Measurements from ENCODE around the gene RNU6-9. TPM values are rescaled to one million over a fixed set of nuclear protein-coding genes. Genes with fewer than 3 reads are reported as not detected.
"Not testable (repeated sequence)": the region's sequence is repeated elsewhere in the genome, so short reads cannot be mapped to it uniquely, and the experiment has no call there.

The RNU6-9 gene
- total RNA-seq, 1 donor from 2014 or later: not detected

- Histone ChIP-seq H3K4me3 (no peak overlapping the region), H3F3A (ENCODE audit: low read depth) (peaks cover 14% of the 10 kb centered on the region), H3K9ac (no peak overlapping the region), H3K9me3 (ENCODE audit: low read depth) (no peaks in the 10 kb centered on the region), H3K4me1 (no peaks in the 10 kb centered on the region), H3K27ac (no peak overlapping the region), H4K20me1 (ENCODE audit: low read depth) (peaks cover 6% of the 10 kb centered on the region), H2AFZ (replicated peaks) (no peak overlapping the region), H3K79me2 (ENCODE audit: low read depth) (peaks cover 15% of the 10 kb centered on the region), H3K4me2 (no peak overlapping the region), H3K27me3 (no peaks in the 10 kb centered on the region), H3K36me3 (no peaks in the 10 kb centered on the region)
- no peak for TF ChIP-seq CTCF (IDR thresholded peaks at IDR 0.05)
- no peak for TF ChIP-seq EZH2 (IDR thresholded peaks at IDR 0.05)
- TF ChIP-seq EZH2phosphoT487 (IDR thresholded peaks at IDR 0.05): no peak
- Mint-ChIP-seq H3K27ac (no peak overlapping the region), H3K27me3 (ENCODE audit: insufficient read depth, low read depth) (peaks cover 16% of the 10 kb centered on the region), H3K36me3 (peaks cover 7% of the 10 kb centered on the region), H3K4me1 (peaks cover 9% of the 10 kb centered on the region), H3K9me3 (no peaks in the 10 kb centered on the region), H3K4me3 (peak overlapping the region; percentile 60)
- no peak for DNase-seq (ENCODE audit: low spot score)
Measured at GRCh38 chr19:889662-890295, 3.5 kb upstream of the RNU6-9 start.

GRCh38 chr19:890831-891230, 2.5 kb upstream of the RNU6-9 start:
- H3K36me3 ChIP-seq: no peaks in the 10 kb centered on the region
- TF ChIP-seq EZH2phosphoT487 (IDR thresholded peaks at IDR 0.05) (no peak), EZH2 (IDR thresholded peaks at IDR 0.05) (no peak), CTCF (IDR thresholded peaks at IDR 0.05) (no peak)

GRCh38 chr19:891421-892200, 1.7 kb upstream of the RNU6-9 start:
- H3K4me3 ChIP-seq: peak overlapping the region; percentile 97
- H2AFZ ChIP-seq (replicated peaks); H3K27ac Mint-ChIP-seq; H3K4me1 Mint-ChIP-seq; H3K36me3 Mint-ChIP-seq; H3K9me3 ChIP-seq (ENCODE audit: low read depth); H3K9ac ChIP-seq; H3K36me3 ChIP-seq; H4K20me1 ChIP-seq (ENCODE audit: low read depth); H3K27ac ChIP-seq; DNase-seq (ENCODE audit: low spot score); H3K27me3 ChIP-seq; H3K4me1 ChIP-seq; H3K9me3 Mint-ChIP-seq: not testable (repeated sequence)
- Mint-ChIP-seq H3K4me3 (peak overlapping the region; percentile 90), H3K27me3 (ENCODE audit: insufficient read depth, low read depth) (peaks cover 16% of the 10 kb centered on the region)
- peaks cover 14% of the 10 kb centered on the region for H3F3A ChIP-seq (ENCODE audit: low read depth)
- H3K4me2 ChIP-seq: peak overlapping the region; percentile 95
- H3K79me2 ChIP-seq (ENCODE audit: low read depth): peaks cover 15% of the 10 kb centered on the region

More at GRCh38 chr19:890831-891230, 2.5 kb upstream of the RNU6-9 start:
- no peaks in the 10 kb centered on the region for H3K9me3 ChIP-seq (ENCODE audit: low read depth)
- no peaks in the 10 kb centered on the region for H3K4me1 ChIP-seq
- H3K4me1 Mint-ChIP-seq: peaks cover 9% of the 10 kb centered on the region
- peaks cover 14% of the 10 kb centered on the region for H3F3A ChIP-seq (ENCODE audit: low read depth)
- H3K9ac ChIP-seq: no peak overlapping the region
- H3K27ac ChIP-seq: no peak overlapping the region
- no peak for DNase-seq (ENCODE audit: low spot score)
- no peak overlapping the region for H3K4me2 ChIP-seq
- no peak overlapping the region for H3K27ac Mint-ChIP-seq
- H3K36me3 Mint-ChIP-seq: peaks cover 7% of the 10 kb centered on the region
- H3K27me3 ChIP-seq: no peaks in the 10 kb centered on the region
- H4K20me1 ChIP-seq (ENCODE audit: low read depth): peaks cover 6% of the 10 kb centered on the region
- H3K4me3 ChIP-seq: no peak overlapping the region
- H3K4me3 Mint-ChIP-seq: peak overlapping the region; percentile 80
- H2AFZ ChIP-seq (replicated peaks): no peak overlapping the region
- H3K9me3 Mint-ChIP-seq: no peaks in the 10 kb centered on the region
- peaks cover 15% of the 10 kb centered on the region for H3K79me2 ChIP-seq (ENCODE audit: low read depth)
- H3K27me3 Mint-ChIP-seq (ENCODE audit: insufficient read depth, low read depth): peaks cover 16% of the 10 kb centered on the region
